ENCODE results near the gene KRT36. TPM values are rescaled to one million over a fixed set of nuclear protein-coding genes. Genes with fewer than 3 reads are reported as not detected.

The KRT36 gene
- total and polyA plus RNA-seq, 4 donors, result 0.02 TPM; not detected in 3

GRCh38 chr17:41484920-41485904, 4.5 kb downstream of the KRT36 start:
- WGBS, 2 donors, result 84 to 91% methylated on average over 8 of the region's 8 CpGs
- no peaks in the 10 kb centered on the region for H3K9me3 ChIP-seq (ENCODE audit: control insufficient read depth in 4 of 4, insufficient read depth in 3 of 4, low read length in 3 of 4)
- ATAC-seq (ENCODE audit: insufficient read depth, low FRiP score), result no peak

GRCh38 chr17:41483991-41484826, 5.5 kb downstream of the KRT36 start:
- no peak for DNase-seq
- no peak overlapping the region for H3K9ac ChIP-seq (ENCODE audit: insufficient read depth in 1 of 2, low read length in 2 of 2)
- no peaks in the 10 kb centered on the region for H3K9me3 ChIP-seq (ENCODE audit: control insufficient read depth in 4 of 4, insufficient read depth in 3 of 4, low read length in 3 of 4)
- TF ChIP-seq, protein P1, sequence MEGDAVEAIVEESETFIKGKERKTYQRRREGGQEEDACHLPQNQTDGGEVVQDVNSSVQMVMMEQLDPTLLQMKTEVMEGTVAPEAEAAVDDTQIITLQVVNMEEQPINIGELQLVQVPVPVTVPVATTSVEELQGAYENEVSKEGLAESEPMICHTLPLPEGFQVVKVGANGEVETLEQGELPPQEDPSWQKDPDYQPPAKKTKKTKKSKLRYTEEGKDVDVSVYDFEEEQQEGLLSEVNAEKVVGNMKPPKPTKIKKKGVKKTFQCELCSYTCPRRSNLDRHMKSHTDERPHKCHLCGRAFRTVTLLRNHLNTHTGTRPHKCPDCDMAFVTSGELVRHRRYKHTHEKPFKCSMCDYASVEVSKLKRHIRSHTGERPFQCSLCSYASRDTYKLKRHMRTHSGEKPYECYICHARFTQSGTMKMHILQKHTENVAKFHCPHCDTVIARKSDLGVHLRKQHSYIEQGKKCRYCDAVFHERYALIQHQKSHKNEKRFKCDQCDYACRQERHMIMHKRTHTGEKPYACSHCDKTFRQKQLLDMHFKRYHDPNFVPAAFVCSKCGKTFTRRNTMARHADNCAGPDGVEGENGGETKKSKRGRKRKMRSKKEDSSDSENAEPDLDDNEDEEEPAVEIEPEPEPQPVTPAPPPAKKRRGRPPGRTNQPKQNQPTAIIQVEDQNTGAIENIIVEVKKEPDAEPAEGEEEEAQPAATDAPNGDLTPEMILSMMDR (IDR thresholded peaks at IDR 0.05; ENCODE audit: control extremely low read depth, extremely low read depth), result no peak
- 72 to 79% methylated on average over 7 of the region's 7 CpGs for WGBS, 2 donors
- no peaks in the 10 kb centered on the region for H3K36me3 ChIP-seq (ENCODE audit: control insufficient read depth in 4 of 4, insufficient read depth in 4 of 4, low read length in 4 of 4)
- no peaks in the 10 kb centered on the region for H3K4me1 ChIP-seq (ENCODE audit: control insufficient read depth in 5 of 5, insufficient read depth in 5 of 5, low read length in 5 of 5)
- no peak overlapping the region for H3K4me3 ChIP-seq
- H3K27ac ChIP-seq (ENCODE audit: low read depth in 1 of 2, low read length in 1 of 2), result no peak overlapping the region
- no peak for ATAC-seq (ENCODE audit: insufficient read depth, low FRiP score)
- H3K27me3 ChIP-seq (ENCODE audit: control insufficient read depth in 3 of 3, insufficient read depth in 3 of 3, low read length in 2 of 3), result no peaks in the 10 kb centered on the region

More at GRCh38 chr17:41484920-41485904, 4.5 kb downstream of the KRT36 start:
- TF ChIP-seq, protein P1 (IDR thresholded peaks at IDR 0.05; ENCODE audit: control extremely low read depth, extremely low read depth), result no peak
- no peaks in the 10 kb centered on the region for H3K4me1 ChIP-seq (ENCODE audit: control insufficient read depth in 5 of 5, insufficient read depth in 5 of 5, low read length in 5 of 5)
- DNase-seq, result no peak
- H3K9ac ChIP-seq (ENCODE audit: insufficient read depth in 1 of 2, low read length in 2 of 2), result no peak overlapping the region
- H3K4me3 ChIP-seq, result no peak overlapping the region
- no peaks in the 10 kb centered on the region for H3K27me3 ChIP-seq (ENCODE audit: control insufficient read depth in 3 of 3, insufficient read depth in 3 of 3, low read length in 2 of 3)
- no peaks in the 10 kb centered on the region for H3K36me3 ChIP-seq (ENCODE audit: control insufficient read depth in 4 of 4, insufficient read depth in 4 of 4, low read length in 4 of 4)
- H3K27ac ChIP-seq (ENCODE audit: low read depth in 1 of 2, low read length in 1 of 2), result no peak overlapping the region

DNA sequence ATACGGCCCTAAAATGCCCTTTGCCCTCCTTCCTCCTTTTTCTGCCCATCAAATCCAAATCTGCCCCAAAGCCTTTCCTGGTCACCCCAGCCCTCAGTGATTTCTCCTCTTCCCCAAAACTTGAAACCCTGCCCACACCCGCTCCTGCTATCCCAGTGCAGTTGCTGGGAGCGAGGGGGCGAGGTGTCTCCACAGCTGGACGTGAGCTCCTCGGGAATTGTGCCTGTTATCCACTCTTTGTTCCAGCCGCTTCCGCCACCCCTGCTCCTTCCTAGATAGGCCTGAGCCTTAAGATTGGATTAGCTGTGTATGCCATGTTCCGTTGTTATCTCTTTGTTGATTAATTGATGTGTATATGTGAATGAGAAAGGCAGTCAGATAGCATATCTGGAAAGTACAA, 6.2 kb downstream of the KRT36 start:
- 75 to 87% methylated on average over 9 of the region's 9 CpGs for WGBS, 2 donors
- no peak for DNase-seq

More for the DNA sequence above, 6.2 kb downstream of the KRT36 start:
- no peak for ATAC-seq (ENCODE audit: insufficient read depth, low FRiP score)
- H3K9ac ChIP-seq (ENCODE audit: insufficient read depth in 1 of 2, low read length in 2 of 2), result no peak overlapping the region
- no peaks in the 10 kb centered on the region for H3K4me1 ChIP-seq (ENCODE audit: control insufficient read depth in 5 of 5, insufficient read depth in 5 of 5, low read length in 5 of 5)
- TF ChIP-seq, protein P1 (IDR thresholded peaks at IDR 0.05; ENCODE audit: control extremely low read depth, extremely low read depth), result no peak
- no peaks in the 10 kb centered on the region for H3K27me3 ChIP-seq (ENCODE audit: control insufficient read depth in 3 of 3, insufficient read depth in 3 of 3, low read length in 2 of 3)
- H3K27ac ChIP-seq (ENCODE audit: low read depth in 1 of 2, low read length in 1 of 2), result no peak overlapping the region
- H3K9me3 ChIP-seq (ENCODE audit: control insufficient read depth in 4 of 4, insufficient read depth in 3 of 4, low read length in 3 of 4), result no peaks in the 10 kb centered on the region
- H3K36me3 ChIP-seq (ENCODE audit: control insufficient read depth in 4 of 4, insufficient read depth in 4 of 4, low read length in 4 of 4), result no peaks in the 10 kb centered on the region
- H3K4me3 ChIP-seq, result no peak overlapping the region
